Measurements from ENCODE around the gene C11orf86.
"Not testable (repeated sequence)": the region's sequence is repeated elsewhere in the genome, so short reads cannot be mapped to it uniquely, and the experiment has no call there.

The C11orf86 gene

DNA sequence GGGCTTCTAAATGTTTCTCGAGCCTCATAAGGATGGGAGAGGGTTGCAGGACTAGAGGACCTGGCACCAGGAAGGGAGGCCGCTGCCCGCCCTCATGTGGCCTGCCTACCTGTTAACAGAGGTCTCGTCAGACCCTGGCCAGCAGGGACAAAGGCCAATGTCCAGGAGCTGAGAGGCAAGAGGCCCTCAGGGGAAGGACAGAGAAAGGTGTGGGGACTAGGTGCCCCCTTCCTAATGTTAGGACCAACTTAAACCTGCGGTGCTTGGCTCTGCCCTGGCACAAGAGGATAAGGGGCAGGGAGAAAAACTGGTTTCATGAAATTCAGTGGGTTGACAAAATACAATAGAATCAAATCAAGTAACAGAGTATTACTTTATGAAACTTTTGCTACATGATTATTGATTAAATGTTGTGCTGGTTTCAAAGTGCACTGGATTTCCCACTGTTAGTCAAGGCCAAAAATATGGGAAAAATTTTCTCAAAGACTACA lies 27.9 kb downstream of the C11orf86 start:
- H3K4me3 ChIP-seq (replicated peaks; ENCODE audit: low read depth, low read length): no peak overlapping the region
- TF ChIP-seq, protein P1, sequence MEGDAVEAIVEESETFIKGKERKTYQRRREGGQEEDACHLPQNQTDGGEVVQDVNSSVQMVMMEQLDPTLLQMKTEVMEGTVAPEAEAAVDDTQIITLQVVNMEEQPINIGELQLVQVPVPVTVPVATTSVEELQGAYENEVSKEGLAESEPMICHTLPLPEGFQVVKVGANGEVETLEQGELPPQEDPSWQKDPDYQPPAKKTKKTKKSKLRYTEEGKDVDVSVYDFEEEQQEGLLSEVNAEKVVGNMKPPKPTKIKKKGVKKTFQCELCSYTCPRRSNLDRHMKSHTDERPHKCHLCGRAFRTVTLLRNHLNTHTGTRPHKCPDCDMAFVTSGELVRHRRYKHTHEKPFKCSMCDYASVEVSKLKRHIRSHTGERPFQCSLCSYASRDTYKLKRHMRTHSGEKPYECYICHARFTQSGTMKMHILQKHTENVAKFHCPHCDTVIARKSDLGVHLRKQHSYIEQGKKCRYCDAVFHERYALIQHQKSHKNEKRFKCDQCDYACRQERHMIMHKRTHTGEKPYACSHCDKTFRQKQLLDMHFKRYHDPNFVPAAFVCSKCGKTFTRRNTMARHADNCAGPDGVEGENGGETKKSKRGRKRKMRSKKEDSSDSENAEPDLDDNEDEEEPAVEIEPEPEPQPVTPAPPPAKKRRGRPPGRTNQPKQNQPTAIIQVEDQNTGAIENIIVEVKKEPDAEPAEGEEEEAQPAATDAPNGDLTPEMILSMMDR (IDR thresholded peaks at IDR 0.05; ENCODE audit: low read length, missing control alignments): no peak
- no peak for DNase-seq (ENCODE audit: low read depth)

GRCh38 chr11:67005200-67005599 lies 30.1 kb downstream of the C11orf86 start:
- DNase-seq (ENCODE audit: low read depth); H3K4me3 ChIP-seq (replicated peaks; ENCODE audit: low read depth, low read length): not testable (repeated sequence)

DNA sequence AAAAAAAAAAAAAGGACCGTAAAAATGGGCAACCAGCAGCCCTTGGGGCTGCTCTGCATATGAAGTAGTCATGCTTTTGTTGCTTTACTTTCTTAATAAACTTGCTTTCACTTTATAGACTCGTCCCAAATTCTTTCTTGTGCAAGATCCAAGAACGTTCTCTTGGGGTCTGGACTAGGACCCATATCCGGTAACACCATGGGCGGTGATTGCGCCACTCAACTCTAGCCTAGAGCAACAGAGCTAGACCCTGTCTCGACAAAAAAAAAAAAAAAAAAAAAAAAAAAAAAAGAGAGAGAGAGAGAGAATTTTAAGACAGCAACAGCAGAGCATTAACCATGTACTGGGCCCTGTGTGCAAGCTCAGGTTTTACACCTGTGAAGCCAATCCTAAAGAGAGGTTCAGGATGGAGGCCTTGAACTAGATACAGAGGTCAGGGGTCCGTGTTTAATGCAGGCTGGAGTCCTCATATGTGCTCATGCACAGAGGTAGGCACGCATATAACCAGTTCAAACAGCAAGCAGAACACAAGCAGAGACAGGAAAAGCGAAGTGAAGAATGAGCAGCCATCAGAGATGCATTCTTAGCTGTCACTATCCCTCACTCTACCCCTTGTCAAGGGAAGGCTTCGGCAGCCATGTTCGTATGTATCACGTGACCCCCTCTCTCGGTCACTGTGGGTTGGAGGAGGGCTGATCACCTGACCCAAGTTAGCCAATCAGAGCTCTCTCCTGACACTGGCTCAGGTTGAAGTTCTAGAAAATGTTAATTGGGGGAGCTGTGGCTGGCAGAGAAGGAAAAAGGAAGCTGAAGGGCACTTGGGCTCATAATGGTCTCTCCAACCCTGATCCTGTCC lies 31.2 kb downstream of the C11orf86 start:
- no peak overlapping the region for H3K4me3 ChIP-seq (replicated peaks; ENCODE audit: low read depth, low read length)
- TF ChIP-seq, protein P1 (IDR thresholded peaks at IDR 0.05; ENCODE audit: low read length, missing control alignments): no peak
- peak; percentile 26 for DNase-seq (ENCODE audit: low read depth)

DNA sequence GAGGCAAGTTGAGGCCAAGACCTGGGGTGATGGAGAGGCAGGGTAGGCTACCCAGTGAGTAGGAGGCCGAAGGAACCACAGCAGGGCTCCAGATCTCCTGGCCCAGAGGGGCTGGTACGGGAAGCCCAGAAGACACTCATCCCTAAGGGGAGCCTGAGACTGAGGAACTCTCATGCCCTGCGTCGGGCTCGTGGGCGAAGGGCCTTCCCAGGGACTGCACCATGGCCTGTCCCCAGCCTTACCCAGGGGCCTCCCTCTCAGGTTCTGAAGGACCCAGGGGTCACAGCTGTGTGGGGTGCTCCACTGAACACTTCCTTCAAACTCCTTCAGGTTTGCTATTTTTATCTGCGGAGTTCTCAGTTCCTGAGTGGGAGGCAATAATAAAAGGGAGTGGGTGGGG lies 32.0 kb downstream of the C11orf86 start:
- TF ChIP-seq, protein P1 (IDR thresholded peaks at IDR 0.05; ENCODE audit: low read length, missing control alignments): no peak
- no peak overlapping the region for H3K4me3 ChIP-seq (replicated peaks; ENCODE audit: low read depth, low read length)
- DNase-seq (ENCODE audit: low read depth): no peak

DNA sequence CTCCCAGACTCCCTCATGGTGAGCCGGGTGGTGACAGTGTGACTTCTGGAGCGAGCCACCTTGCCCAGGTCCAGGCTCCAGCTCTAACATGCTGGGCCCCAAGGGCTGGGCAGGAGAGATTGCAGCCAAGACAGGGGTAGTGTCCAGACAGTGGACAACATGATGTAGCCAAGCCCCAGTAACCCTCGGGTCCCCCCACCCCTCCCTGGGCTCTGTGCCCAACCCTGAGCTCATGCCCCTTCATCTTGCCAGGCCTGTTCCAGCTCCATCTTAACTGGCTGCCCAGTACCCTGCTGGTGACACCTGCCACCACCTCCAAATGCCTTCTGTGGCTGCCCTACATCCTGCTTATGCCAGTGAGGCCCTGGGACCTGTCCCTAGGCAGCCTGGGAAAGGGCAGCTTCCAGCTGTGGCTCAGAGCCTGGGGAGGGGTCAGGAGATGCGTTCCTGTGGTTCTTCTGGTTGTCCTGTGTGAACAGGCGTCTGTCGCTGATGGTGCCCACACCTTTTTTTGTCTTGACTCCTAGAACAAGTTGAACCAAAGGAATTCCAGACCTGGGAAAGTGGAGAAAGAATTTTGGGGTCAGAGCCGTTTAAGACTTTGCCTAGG lies 35.3 kb downstream of the C11orf86 start:
- no peak overlapping the region for H3K4me3 ChIP-seq (replicated peaks; ENCODE audit: low read depth, low read length)
- TF ChIP-seq, protein P1 (IDR thresholded peaks at IDR 0.05; ENCODE audit: low read length, missing control alignments): no peak
- DNase-seq (ENCODE audit: low read depth): no peak

- no peak for DNase-seq (ENCODE audit: low read depth)
- H3K4me3 ChIP-seq (replicated peaks; ENCODE audit: low read depth, low read length): no peak overlapping the region
- TF ChIP-seq, protein P1 (IDR thresholded peaks at IDR 0.05; ENCODE audit: low read length, missing control alignments): no peak
These were observed 38.5 kb downstream of the C11orf86 start for GRCh38 chr11:67013511-67014045.

DNA sequence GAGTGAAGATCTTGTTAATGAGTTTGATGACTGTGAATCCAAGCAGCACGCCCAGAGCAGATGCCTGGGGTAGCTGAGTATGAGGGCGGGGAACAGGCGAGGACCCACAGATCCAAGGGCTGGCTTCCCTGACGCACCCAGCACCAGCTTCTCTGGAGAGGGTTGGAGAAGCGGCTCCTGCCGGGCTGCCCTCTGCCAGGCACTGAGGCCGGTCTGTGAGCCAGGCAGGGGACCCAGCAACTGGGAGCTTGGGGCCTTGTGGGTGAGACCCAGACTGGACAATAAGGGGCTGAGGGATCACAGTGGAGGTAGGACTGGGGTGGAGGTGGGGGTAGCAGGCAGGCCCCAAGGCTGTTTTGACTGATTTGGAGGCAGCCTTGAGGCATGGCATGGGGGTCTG lies 39.2 kb downstream of the C11orf86 start:
- H3K4me3 ChIP-seq (replicated peaks; ENCODE audit: low read depth, low read length): no peak overlapping the region
- DNase-seq (ENCODE audit: low read depth): no peak
- TF ChIP-seq, protein P1 (IDR thresholded peaks at IDR 0.05; ENCODE audit: low read length, missing control alignments): no peak

All from fibroblast of pulmonary artery (primary cell).